MM.1S (cell line): ENCODE results near the gene GPR4.

Source experiments
- CTCF ChIP-seq: fragments of 300-600 bp; sonication (generic); IDR thresholded peaks from 2 replicates; pipeline ENCODE4 v1.5.1; 2016; ENCODE audit warnings: antibody characterized with exemption, low read length, mixed read lengths
- EZH2 ChIP-seq: fragments of 300-600 bp; sonication (generic); optimal IDR thresholded peaks from 2 replicates; pipeline ENCODE3; 2017; ENCODE audit warnings: low read depth, mild to moderate bottlenecking, antibody characterized with exemption, low read length, mixed read lengths
- EZH2phosphoT487 ChIP-seq: fragments of 300-600 bp; sonication (generic); IDR thresholded peaks from 2 replicates; pipeline ENCODE4 v1.6.1; 2018; ENCODE audit warnings: antibody characterized with exemption, low read length

GRCh38 chr19:45623984-45624383, 22.0 kb upstream of the GPR4 start:
- TF ChIP-seq CTCF (no peak), EZH2 (no peak), EZH2phosphoT487 (no peak)
